HG03469 (cell line): ENCODE results near the gene LRCH1.
"Not testable (repeated sequence)": the region's sequence is repeated elsewhere in the genome, so short reads cannot be mapped to it uniquely, and the experiment has no call there.

Experiments
- ATAC-seq: cut with Tn5 transposase; IDR thresholded peaks from one replicate; pipeline ENCODE4 v1.9.1; 2021; ENCODE audit warnings: mild to moderate bottlenecking, moderate library complexity, moderate number of reproducible peaks; ENCODE audit not compliant: unreplicated experiment

LRCH1 gene

GRCh38 chr13:46747031-46747820 lies 194.3 kb downstream of the LRCH1 start:
- ATAC-seq = no peak

- no peak for ATAC-seq
These were observed 195.3 kb downstream of the LRCH1 start for GRCh38 chr13:46748300-46748699.

GRCh38 chr13:46749951-46750350 lies 197.0 kb downstream of the LRCH1 start:
- no peak for ATAC-seq

- ATAC-seq = peak; percentile 81
These were observed 199.1 kb downstream of the LRCH1 start for GRCh38 chr13:46751811-46752635.

GRCh38 chr13:46753137-46753536 lies 200.2 kb downstream of the LRCH1 start:
- no peak for ATAC-seq

GRCh38 chr13:46753917-46754316 lies 200.9 kb downstream of the LRCH1 start:
- ATAC-seq = no peak

- ATAC-seq = no peak
These were observed 201.8 kb downstream of the LRCH1 start for GRCh38 chr13:46754812-46755211.

- not testable (repeated sequence) for ATAC-seq
These were observed 202.5 kb downstream of the LRCH1 start for GRCh38 chr13:46755508-46755907.

- ATAC-seq = no peak
These were observed 204.0 kb downstream of the LRCH1 start for GRCh38 chr13:46756977-46757376.

GRCh38 chr13:46757640-46758039 lies 204.7 kb downstream of the LRCH1 start:
- no peak for ATAC-seq

GRCh38 chr13:46759846-46760245 lies 206.9 kb downstream of the LRCH1 start:
- no peak for ATAC-seq

GRCh38 chr13:46761174-46761573 lies 208.2 kb downstream of the LRCH1 start:
- ATAC-seq = no peak

- ATAC-seq = no peak
These were observed 208.9 kb downstream of the LRCH1 start for GRCh38 chr13:46761866-46762265.

GRCh38 chr13:46769925-46770324 lies 217.0 kb downstream of the LRCH1 start:
- ATAC-seq = not testable (repeated sequence)

- ATAC-seq = no peak
These were observed 218.7 kb downstream of the LRCH1 start for GRCh38 chr13:46771693-46772092.

GRCh38 chr13:46773541-46773940 lies 220.6 kb downstream of the LRCH1 start:
- no peak for ATAC-seq

GRCh38 chr13:46775385-46776107 lies 222.6 kb downstream of the LRCH1 start:
- ATAC-seq = no peak

GRCh38 chr13:46778095-46778494 lies 225.1 kb downstream of the LRCH1 start:
- ATAC-seq = no peak

- ATAC-seq = no peak
These were observed 225.9 kb downstream of the LRCH1 start for GRCh38 chr13:46778890-46779289.

GRCh38 chr13:46782066-46782465 lies 229.1 kb downstream of the LRCH1 start:
- no peak for ATAC-seq

GRCh38 chr13:46782691-46783090 lies 229.7 kb downstream of the LRCH1 start:
- no peak for ATAC-seq
